Activated T-cell treated with anti-CD3 and anti-CD28 coated beads for 48 hours (primary cell): ENCODE data around the gene LIN7A.

Source experiments
- DNase-seq: peaks from one replicate; pipeline ENCODE4 v3.0.0-alpha.2; 2020; ENCODE audit warnings: low read depth

Gene LIN7A

GRCh38 chr12:80858356-80858755 is 79.4 kb downstream of the LIN7A start:
- DNase-seq = no peak

- DNase-seq = no peak
Measured at GRCh38 chr12:80857311-80857710, 80.4 kb downstream of the LIN7A start.

GRCh38 chr12:80849337-80849736 is 88.4 kb downstream of the LIN7A start:
- no peak for DNase-seq

DNA sequence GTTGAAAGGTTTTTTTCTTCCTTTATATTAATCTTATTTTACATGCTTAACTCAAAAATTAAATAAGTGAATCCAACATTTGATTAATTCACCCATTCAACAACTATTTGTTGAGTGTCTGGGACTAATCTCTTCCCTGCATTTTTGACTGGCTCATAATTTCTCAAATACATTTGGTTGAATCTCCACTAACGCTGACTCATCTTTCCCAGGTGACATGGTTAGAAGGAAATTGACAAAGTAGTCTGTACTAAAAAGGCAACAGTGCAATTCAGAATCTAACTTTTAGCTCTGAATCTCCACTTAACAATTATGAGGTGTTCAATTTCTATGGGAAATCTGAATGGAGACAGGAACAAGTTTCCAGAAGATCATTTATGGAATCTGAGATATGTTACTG is 88.9 kb downstream of the LIN7A start:
- no peak for DNase-seq

DNA sequence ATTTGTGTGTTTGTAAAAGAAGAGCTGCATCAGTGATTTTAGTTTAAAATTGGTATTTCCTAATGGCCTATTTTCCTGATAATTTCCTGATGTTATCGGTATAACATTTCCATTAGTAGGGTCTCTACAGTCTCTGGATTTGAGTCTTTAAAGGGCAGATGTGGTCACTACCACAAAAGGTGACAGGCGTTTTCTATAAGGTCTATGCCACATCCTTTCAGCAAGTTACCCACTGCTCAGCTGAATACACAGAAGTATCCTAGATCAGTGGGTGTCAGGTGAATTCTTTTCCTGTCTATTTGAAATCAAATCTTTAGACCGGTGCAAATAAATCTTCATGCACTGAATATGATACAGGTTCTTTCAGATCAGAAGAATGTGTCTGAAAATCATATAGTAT is 90.2 kb downstream of the LIN7A start:
- no peak for DNase-seq

GRCh38 chr12:80846952-80847351 is 90.8 kb downstream of the LIN7A start:
- DNase-seq = no peak

- no peak for DNase-seq
Measured at GRCh38 chr12:80845639-80846038, 92.1 kb downstream of the LIN7A start.

- no peak for DNase-seq
Measured at GRCh38 chr12:80843969-80844368, 93.8 kb downstream of the LIN7A start.

- no peak for DNase-seq
Measured at GRCh38 chr12:80838708-80839107, 99.0 kb downstream of the LIN7A start.

- DNase-seq = no peak
Measured at GRCh38 chr12:80838024-80838658, 99.6 kb downstream of the LIN7A start.

DNA sequence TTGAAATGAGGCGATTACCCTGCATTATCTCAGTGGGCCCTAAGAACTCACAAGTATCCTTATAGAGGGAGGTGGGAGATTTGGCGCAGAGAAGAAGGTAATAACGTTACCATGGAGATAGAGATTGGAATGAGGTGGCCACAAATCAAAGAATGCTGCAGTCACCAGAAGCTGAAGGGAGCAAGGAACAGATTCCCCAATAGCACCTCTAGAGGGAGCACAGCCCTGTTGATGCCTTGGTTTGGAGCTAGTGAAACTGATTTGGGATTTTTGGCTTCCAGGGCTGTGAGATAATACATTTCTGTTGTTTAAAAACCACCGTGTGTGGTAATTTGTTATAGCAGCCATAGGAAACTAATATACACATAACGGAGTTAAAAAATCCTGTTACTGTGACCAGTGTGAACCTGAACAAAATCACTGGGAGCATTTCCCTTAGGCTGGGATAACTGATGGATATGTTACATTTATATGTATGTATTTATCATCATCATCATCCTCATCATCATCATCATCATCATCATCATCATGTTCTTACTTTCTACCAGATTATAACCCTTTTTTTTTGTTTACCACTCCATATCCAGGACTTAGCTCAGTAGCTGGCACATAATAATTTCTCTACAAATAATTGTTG is 100.3 kb downstream of the LIN7A start:
- no peak for DNase-seq

DNA sequence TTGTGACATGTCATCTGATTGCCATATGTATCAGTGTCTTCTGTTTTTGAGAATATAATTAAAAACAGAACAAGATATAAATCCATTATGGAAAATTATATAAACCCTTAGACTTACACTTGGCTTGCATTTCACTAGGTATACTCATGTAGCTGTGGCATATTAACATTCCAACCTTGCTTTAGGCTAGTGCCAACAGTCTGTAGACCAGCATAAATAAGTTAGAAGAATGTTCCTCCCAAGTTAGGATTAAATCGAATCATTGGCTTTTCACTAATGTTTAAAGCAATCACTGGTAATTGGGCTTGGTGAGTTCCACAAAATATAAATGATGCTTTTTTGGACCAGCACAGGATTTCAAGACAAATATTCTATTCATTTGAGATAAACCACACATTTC is 103.0 kb downstream of the LIN7A start:
- no peak for DNase-seq

DNA sequence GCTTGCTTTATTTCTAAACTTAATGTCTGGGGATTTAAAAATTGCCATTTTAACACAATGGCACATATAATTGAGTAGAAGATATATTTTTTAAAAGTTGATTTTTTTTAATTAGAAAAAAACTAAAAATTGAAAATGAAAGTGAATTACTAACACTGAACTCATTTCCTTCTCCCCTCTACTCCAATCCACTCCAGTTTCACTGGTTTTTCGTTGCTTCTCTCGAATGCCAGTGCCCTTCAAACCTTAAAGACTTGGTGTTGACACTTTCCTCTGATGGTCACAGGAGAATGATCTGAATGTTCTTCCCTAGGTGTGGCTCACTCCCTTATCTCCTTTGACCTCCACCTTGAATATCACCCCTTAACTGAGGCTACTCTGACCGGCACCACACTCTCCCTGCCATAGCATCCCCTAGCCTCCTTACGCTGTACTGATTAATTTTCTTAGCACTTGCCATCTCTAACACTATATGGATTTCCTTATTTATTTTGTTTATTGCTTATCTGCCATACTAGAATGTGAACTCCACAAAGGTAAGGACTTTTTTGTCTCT is 107.1 kb downstream of the LIN7A start:
- no peak for DNase-seq

- no peak for DNase-seq
Measured at GRCh38 chr12:80829767-80830166, 108.0 kb downstream of the LIN7A start.

- DNase-seq = no peak
Measured at GRCh38 chr12:80825506-80825905, 112.2 kb downstream of the LIN7A start.

- no peak for DNase-seq
Measured at GRCh38 chr12:80823393-80823792, 114.3 kb downstream of the LIN7A start.

DNA sequence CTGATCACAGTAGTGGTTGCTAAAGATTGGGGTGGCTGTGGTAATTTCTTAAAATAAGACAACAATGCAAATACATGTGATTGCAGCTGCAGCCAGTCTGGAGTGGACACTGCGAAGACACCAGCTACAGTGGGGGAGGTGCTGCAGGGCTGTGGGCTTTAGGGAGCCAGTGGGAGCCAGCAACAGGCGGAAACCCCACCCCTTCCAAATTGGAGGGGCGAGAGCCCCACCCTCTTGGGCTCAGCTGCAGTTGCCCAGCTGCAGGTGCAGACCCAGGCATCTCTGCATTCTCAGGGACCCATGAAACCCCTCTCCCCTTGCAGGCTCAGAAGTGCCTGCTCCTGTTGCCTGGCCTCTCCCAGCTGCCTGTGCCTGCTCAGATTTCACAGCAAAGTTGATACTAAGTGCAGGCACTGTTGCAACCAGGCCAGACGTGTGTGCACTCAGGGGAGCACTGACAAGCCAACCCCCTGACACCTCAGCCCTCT is 116.2 kb downstream of the LIN7A start:
- no peak for DNase-seq

- DNase-seq = no peak
Measured at GRCh38 chr12:80818878-80819277, 118.9 kb downstream of the LIN7A start.

- no peak for DNase-seq
Measured at GRCh38 chr12:80815351-80815750, 122.4 kb downstream of the LIN7A start.

DNA sequence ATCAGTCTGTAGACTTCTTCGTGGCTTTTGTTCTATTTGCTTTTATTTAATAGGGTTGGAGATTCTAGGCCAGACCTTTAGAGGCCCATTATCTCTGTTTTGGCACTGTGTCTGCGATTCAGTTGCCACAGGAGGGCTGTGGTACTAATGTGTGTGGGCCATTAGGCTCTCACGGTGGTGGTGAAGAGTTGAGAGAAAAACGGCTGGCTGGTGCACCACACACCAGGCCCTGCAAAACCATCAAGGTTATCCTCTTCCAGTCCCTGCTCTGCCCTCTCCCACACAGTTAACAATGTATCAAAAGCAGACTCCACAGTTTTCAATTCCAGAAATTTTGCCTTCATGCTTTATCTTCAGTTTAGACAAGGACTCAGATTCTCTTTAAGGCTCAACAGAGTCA is 123.3 kb downstream of the LIN7A start:
- DNase-seq = no peak

GRCh38 chr12:80813820-80814219 is 123.9 kb downstream of the LIN7A start:
- no peak for DNase-seq

GRCh38 chr12:80811957-80812708 is 125.6 kb downstream of the LIN7A start:
- no peak for DNase-seq

- no peak for DNase-seq
Measured at GRCh38 chr12:80810874-80811273, 126.9 kb downstream of the LIN7A start.
